Natural killer cell (primary cell): ENCODE data around the gene TRIM43B. TPM values are rescaled to one million over a fixed set of nuclear protein-coding genes. Genes with fewer than 3 reads are reported as not detected.
"Not testable (repeated sequence)": the region's sequence is repeated elsewhere in the genome, so short reads cannot be mapped to it uniquely, and the experiment has no call there.

Source experiments
- ATAC-seq, 3 donors: fragments of 150-1000 bp in 2 of 3; fragments of 200-7000 bp in 1 of 3; cut with Tn5 transposase; 1 replicate in 1 of 3; 2 replicates in 2 of 3; pipeline ENCODE4 v1.10.0; 2021; ENCODE audit warnings: mild to moderate bottlenecking in 2 of 3, moderate library complexity in 2 of 3
- DNase-seq, 2 donors: peaks; one replicate each; pipeline versions ENCODE4 v3.0.0 to v3.0.0-alpha.2; 2013 to 2021; ENCODE audit warnings: mixed read lengths in 1 of 2
- H3K27ac ChIP-seq: one replicate; pipeline ENCODE4 v1.5.1; 2013; ENCODE audit warnings: mild to moderate bottlenecking, low read length
- H3K27me3 ChIP-seq: one replicate; pipeline ENCODE4 v1.6.1; 2013; ENCODE audit warnings: low read length; ENCODE audit not compliant: control insufficient read depth, insufficient read depth
- H3K36me3 ChIP-seq: one replicate; pipeline ENCODE4 v1.6.1; 2013; ENCODE audit warnings: low read length; ENCODE audit not compliant: control insufficient read depth, insufficient read depth
- H3K4me1 ChIP-seq: one replicate; pipeline ENCODE4 v1.6.1; 2013; ENCODE audit warnings: low read length; ENCODE audit not compliant: control insufficient read depth, insufficient read depth
- H3K4me3 ChIP-seq: one replicate; pipeline ENCODE4 v1.5.1; 2013; ENCODE audit warnings: low read length
- H3K9me3 ChIP-seq: one replicate; pipeline ENCODE4 v1.6.1; 2013; ENCODE audit warnings: low read length; ENCODE audit not compliant: control insufficient read depth, insufficient read depth
- H3K27ac Mint-ChIP-seq, 2 donors: one replicate each; pipeline ENCODE4 v1.8.0; 2022; ENCODE audit warnings: mild to moderate bottlenecking in 2 of 2, mixed read lengths in 2 of 2, moderate library complexity in 1 of 2
- H3K27me3 Mint-ChIP-seq, 2 donors: one replicate each; pipeline ENCODE4 v1.8.0; 2022; ENCODE audit warnings: low read depth in 2 of 2, mixed read lengths in 2 of 2
- H3K36me3 Mint-ChIP-seq: one replicate; pipeline ENCODE4 v1.8.0; 2022; ENCODE audit warnings: mixed read lengths
- H3K4me1 Mint-ChIP-seq, 2 donors: one replicate each; pipeline ENCODE4 v1.8.0; 2022; ENCODE audit warnings: mixed read lengths in 2 of 2
- H3K4me3 Mint-ChIP-seq: one replicate; pipeline ENCODE4 v1.8.0; 2022; ENCODE audit warnings: mild to moderate bottlenecking, moderate library complexity, mixed read lengths
- H3K9me3 Mint-ChIP-seq, 2 donors: one replicate each; pipeline ENCODE4 v1.8.0; 2022; ENCODE audit warnings: mixed read lengths in 2 of 2
- WGBS: methylation state at CpG from one replicate; pipeline ENCODE4 v1.1.7; 2013; ENCODE audit warnings: missing lambda C conversion rate; ENCODE audit not compliant: insufficient coverage; 5-methylcytosine and 5-hydroxymethylcytosine counted together
- intact Hi-C: fragments of 100-400 bp; cut with micrococcal nuclease; formaldehyde crosslinking; loops from one replicate; pipeline ENCODE4 v1.14.2; 2022
- total RNA-seq, 4 donors: library from RNA; stranded (reverse); fragments of 120-200 nt in 1 of 4; gene quantifications; one replicate each; pipeline versions ENCODE4 v1.2.3 to v1.2.4, GENCODE V29; 2013 to 2022
- TF ChIP-seq, protein P1 (sequence below): fragments of 200-600 bp; IDR thresholded peaks from one replicate; pipeline ENCODE4 v1.8.0; 2022; ENCODE audit warnings: antibody characterized with exemption

TRIM43B gene
- total RNA-seq, 3 donors from 2014 or later (not counting 1 experiment from before 2014, with no cell fraction given): not detected

- no peaks in the 10 kb centered on the region for H3K9me3 Mint-ChIP-seq
- ATAC-seq (no peak), DNase-seq (no peak)
- H3K27me3 Mint-ChIP-seq: no peaks in the 10 kb centered on the region
- Histone ChIP-seq H3K36me3 (no peaks in the 10 kb centered on the region), H3K4me1 (peaks cover 18% of the 10 kb centered on the region), H3K27ac (no peak overlapping the region), H3K4me3 (no peak overlapping the region), H3K9me3 (peaks cover 4% of the 10 kb centered on the region), H3K27me3 (no peaks in the 10 kb centered on the region)
- 95% methylated on average over 41 of the region's 41 CpGs for WGBS
- H3K27ac Mint-ChIP-seq: peak overlapping the region; percentile 72 to 75
- TF ChIP-seq, protein P1, sequence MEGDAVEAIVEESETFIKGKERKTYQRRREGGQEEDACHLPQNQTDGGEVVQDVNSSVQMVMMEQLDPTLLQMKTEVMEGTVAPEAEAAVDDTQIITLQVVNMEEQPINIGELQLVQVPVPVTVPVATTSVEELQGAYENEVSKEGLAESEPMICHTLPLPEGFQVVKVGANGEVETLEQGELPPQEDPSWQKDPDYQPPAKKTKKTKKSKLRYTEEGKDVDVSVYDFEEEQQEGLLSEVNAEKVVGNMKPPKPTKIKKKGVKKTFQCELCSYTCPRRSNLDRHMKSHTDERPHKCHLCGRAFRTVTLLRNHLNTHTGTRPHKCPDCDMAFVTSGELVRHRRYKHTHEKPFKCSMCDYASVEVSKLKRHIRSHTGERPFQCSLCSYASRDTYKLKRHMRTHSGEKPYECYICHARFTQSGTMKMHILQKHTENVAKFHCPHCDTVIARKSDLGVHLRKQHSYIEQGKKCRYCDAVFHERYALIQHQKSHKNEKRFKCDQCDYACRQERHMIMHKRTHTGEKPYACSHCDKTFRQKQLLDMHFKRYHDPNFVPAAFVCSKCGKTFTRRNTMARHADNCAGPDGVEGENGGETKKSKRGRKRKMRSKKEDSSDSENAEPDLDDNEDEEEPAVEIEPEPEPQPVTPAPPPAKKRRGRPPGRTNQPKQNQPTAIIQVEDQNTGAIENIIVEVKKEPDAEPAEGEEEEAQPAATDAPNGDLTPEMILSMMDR: no peak
- H3K36me3 Mint-ChIP-seq: no peaks in the 10 kb centered on the region
- peaks cover 13 to 17% of the 10 kb centered on the region in 2 donors for H3K4me1 Mint-ChIP-seq
- H3K4me3 Mint-ChIP-seq: peak overlapping the region; percentile 89
- intact Hi-C loops: no loop called here
These were observed 40.9 kb upstream of the TRIM43B start for GRCh38 chr2:95525294-95526035.

GRCh38 chr2:95524195-95524594 lies 39.6 kb upstream of the TRIM43B start:
- H3K36me3 Mint-ChIP-seq: no peaks in the 10 kb centered on the region

GRCh38 chr2:95514718-95515117 lies 30.2 kb upstream of the TRIM43B start:
- Histone ChIP-seq H3K27ac (no peak overlapping the region), H3K36me3 (no peaks in the 10 kb centered on the region), H3K27me3 (peaks cover 2% of the 10 kb centered on the region), H3K4me1 (no peaks in the 10 kb centered on the region), H3K9me3 (no peaks in the 10 kb centered on the region), H3K4me3 (no peak overlapping the region)
- ATAC-seq (no peak), DNase-seq (no peak)
- H3K36me3 Mint-ChIP-seq: no peaks in the 10 kb centered on the region
- H3K4me3 Mint-ChIP-seq: no peak overlapping the region
- TF ChIP-seq, protein P1: no peak
- intact Hi-C loops: no loop called here
- H3K27ac Mint-ChIP-seq: no peak overlapping the region
- H3K4me1 Mint-ChIP-seq: no peaks in the 10 kb centered on the region
- 83% methylated on average over 6 of the region's 6 CpGs for whole genome bisulfite sequencing
- peaks cover 10 to 22% of the 10 kb centered on the region in 2 donors for H3K27me3 Mint-ChIP-seq
- H3K9me3 Mint-ChIP-seq: no peaks in the 10 kb centered on the region

More at GRCh38 chr2:95524195-95524594, 39.6 kb upstream of the TRIM43B start:
- H3K27me3 ChIP-seq: no peaks in the 10 kb centered on the region
- WGBS: 98% methylated on average over 2 of the region's 2 CpGs
- H3K4me1 ChIP-seq: peaks cover 18% of the 10 kb centered on the region
- Mint-ChIP-seq H3K4me3 (peak overlapping the region; percentile 61), H3K9me3 (no peaks in the 10 kb centered on the region), H3K27ac (peak overlapping the region in 1 of 2 donors; percentile 36), H3K27me3 (no peaks in the 10 kb centered on the region), H3K4me1 (peaks cover 13 to 17% of the 10 kb centered on the region in 2 donors)
- ATAC-seq: no peak
- TF ChIP-seq, protein P1: no peak
- H3K27ac ChIP-seq: no peak overlapping the region
- intact Hi-C loops: no loop called here
- no peak overlapping the region for H3K4me3 ChIP-seq
- H3K36me3 ChIP-seq: no peaks in the 10 kb centered on the region
- peaks cover 4% of the 10 kb centered on the region for H3K9me3 ChIP-seq
- no peak for DNase-seq

DNA sequence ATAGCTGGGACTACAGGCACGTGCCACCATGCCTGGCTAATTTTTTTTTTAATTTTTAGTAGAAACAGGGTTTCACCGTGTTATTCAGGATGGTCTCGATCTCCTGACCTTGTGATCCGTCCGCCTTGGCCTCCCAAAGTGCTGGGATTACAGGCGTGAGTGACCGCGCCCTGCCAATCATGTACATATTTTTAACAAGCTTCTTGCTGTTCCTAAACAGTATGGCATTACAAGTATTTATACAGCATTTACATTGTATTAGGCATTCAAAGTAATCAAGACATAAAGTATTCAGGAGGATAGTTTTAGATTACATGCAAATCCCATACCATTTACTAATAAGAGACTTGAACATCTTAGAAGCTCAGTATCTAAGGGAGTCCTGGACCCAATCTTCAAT lies 29.7 kb upstream of the TRIM43B start:
- H3K4me1 Mint-ChIP-seq, H3K27ac Mint-ChIP-seq, H3K9me3 ChIP-seq, H3K27me3 ChIP-seq, H3K36me3 ChIP-seq, H3K9me3 Mint-ChIP-seq, DNase-seq, H3K4me3 Mint-ChIP-seq, intact Hi-C loops, H3K36me3 Mint-ChIP-seq, H3K4me1 ChIP-seq, ATAC-seq, H3K4me3 ChIP-seq, H3K27ac ChIP-seq: not testable (repeated sequence)
- 88% methylated on average over 8 of the region's 8 CpGs for WGBS
- H3K27me3 Mint-ChIP-seq: peaks cover 10 to 22% of the 10 kb centered on the region in 2 donors
